HFF-Myc (cell line): ENCODE results near the gene CDH26.

ENCODE experiments used
- DNase-seq: peaks from one replicate; pipeline ENCODE4 v3.0.0-alpha.2; 2011; ENCODE audit warnings: low read depth; ENCODE audit errors: extremely low read depth
- H3K4me3 ChIP-seq: replicated peaks from 2 replicates; pipeline ENCODE4 v1.5.1; 2011; ENCODE audit warnings: low read depth, mild to moderate bottlenecking, control low read depth, low read length
- CTCF ChIP-seq: IDR thresholded peaks from 2 replicates; pipeline ENCODE4 v1.5.1; 2012; ENCODE audit warnings: mild to moderate bottlenecking, low read depth, low read length, control low read depth; ENCODE audit errors: missing control alignments

Gene CDH26

GRCh38 chr20:59925899-59926298 is 32.3 kb upstream of the CDH26 start:
- no peak for TF ChIP-seq CTCF
- H3K4me3 ChIP-seq, result no peak overlapping the region
- no peak for DNase-seq

- H3K4me3 ChIP-seq, result no peak overlapping the region
- no peak for DNase-seq
- no peak for TF ChIP-seq CTCF
These were observed 26.5 kb upstream of the CDH26 start for GRCh38 chr20:59931511-59932312.

GRCh38 chr20:59932616-59933295 is 25.5 kb upstream of the CDH26 start:
- H3K4me3 ChIP-seq, result no peak overlapping the region
- DNase-seq, result no peak
- no peak for TF ChIP-seq CTCF

GRCh38 chr20:59933296-59933848 is 24.9 kb upstream of the CDH26 start, which contains the start of gene SYCP2:
TSS of gene SYCP2 (minus strand) at chr20:59933637. CDS start at chr20:59922413, 11,224 bp downstream.
- no peak for TF ChIP-seq CTCF
- peak within 1 kb of the TSS; percentile 46 for H3K4me3 ChIP-seq
- DNase-seq, result no peak

- DNase-seq, result no peak
- peak overlapping the region; percentile 46 for H3K4me3 ChIP-seq
- peak; percentile 96 for TF ChIP-seq CTCF
These were observed 24.2 kb upstream of the CDH26 start for GRCh38 chr20:59933849-59934585.

GRCh38 chr20:59935457-59936185 is 22.6 kb upstream of the CDH26 start:
- DNase-seq, result no peak
- H3K4me3 ChIP-seq, result no peak overlapping the region

More at GRCh38 chr20:59935457-59936185, 22.6 kb upstream of the CDH26 start:
- no peak for TF ChIP-seq CTCF
